Muscle layer of duodenum (tissue), 2 donors: ENCODE measurements around the gene RPA3.

Experiments
- H3K27ac ChIP-seq: one replicate; pipeline ENCODE4 v1.7.0; 2013; ENCODE audit warnings: mild to moderate bottlenecking, low read length
- H3K27me3 ChIP-seq: one replicate; pipeline ENCODE4 v1.7.0; 2013; ENCODE audit warnings: low read depth, mild to moderate bottlenecking, control low read depth, low read length
- H3K36me3 ChIP-seq, 2 donors: one replicate each; pipeline ENCODE4 v1.7.0; 2013; ENCODE audit warnings: low read length in 2 of 2, control low read depth in 1 of 2, mild to moderate bottlenecking in 1 of 2; ENCODE audit not compliant: insufficient read depth in 2 of 2, control insufficient read depth in 1 of 2
- H3K4me1 ChIP-seq, 2 donors: one replicate each; pipeline ENCODE4 v1.7.0; 2013; ENCODE audit warnings: low read length in 2 of 2, mild to moderate bottlenecking in 2 of 2, control low read depth in 1 of 2, moderate library complexity in 1 of 2; ENCODE audit not compliant: insufficient read depth in 2 of 2, control insufficient read depth in 1 of 2
- H3K4me3 ChIP-seq, 2 donors: one replicate each; pipeline ENCODE4 v1.7.0; 2013; ENCODE audit warnings: low read length in 2 of 2, low read depth in 1 of 2, mild to moderate bottlenecking in 1 of 2
- H3K9me3 ChIP-seq, 2 donors: one replicate each; pipeline ENCODE4 v1.7.0; 2013; ENCODE audit warnings: low read length in 2 of 2, control low read depth in 1 of 2, mild to moderate bottlenecking in 1 of 2; ENCODE audit not compliant: control insufficient read depth in 1 of 2
- donor health status: healthy.

RPA3 gene

GRCh38 chr7:7628476-7628875 lies 89.9 kb downstream of the RPA3 start:
- no peaks in the 10 kb centered on the region for H3K27me3 ChIP-seq
- H3K9me3 ChIP-seq = no peaks in the 10 kb centered on the region
- no peak overlapping the region for H3K4me3 ChIP-seq
- H3K27ac ChIP-seq = no peak overlapping the region
- H3K4me1 ChIP-seq = no peaks in the 10 kb centered on the region
- no peaks in the 10 kb centered on the region for H3K36me3 ChIP-seq

GRCh38 chr7:7620644-7621210 lies 97.7 kb downstream of the RPA3 start:
- Histone ChIP-seq H3K9me3 (no peaks in the 10 kb centered on the region), H3K4me3 (no peak overlapping the region), H3K4me1 (no peaks in the 10 kb centered on the region), H3K36me3 (no peaks in the 10 kb centered on the region), H3K27me3 (no peaks in the 10 kb centered on the region), H3K27ac (no peak overlapping the region)

GRCh38 chr7:7620236-7620635 lies 98.2 kb downstream of the RPA3 start:
- Histone ChIP-seq H3K4me1 (no peaks in the 10 kb centered on the region), H3K27me3 (no peaks in the 10 kb centered on the region), H3K9me3 (no peaks in the 10 kb centered on the region), H3K27ac (no peak overlapping the region), H3K4me3 (no peak overlapping the region), H3K36me3 (no peaks in the 10 kb centered on the region)

GRCh38 chr7:7618410-7618809 lies 100.0 kb downstream of the RPA3 start:
- no peaks in the 10 kb centered on the region for H3K4me1 ChIP-seq
- H3K27me3 ChIP-seq = no peaks in the 10 kb centered on the region
- H3K9me3 ChIP-seq = no peaks in the 10 kb centered on the region
- no peaks in the 10 kb centered on the region for H3K36me3 ChIP-seq
- no peak overlapping the region for H3K27ac ChIP-seq
- no peak overlapping the region for H3K4me3 ChIP-seq

- no peak overlapping the region for H3K4me3 ChIP-seq
- no peaks in the 10 kb centered on the region for H3K27me3 ChIP-seq
- H3K9me3 ChIP-seq = no peaks in the 10 kb centered on the region
- no peak overlapping the region for H3K27ac ChIP-seq
- H3K36me3 ChIP-seq = no peaks in the 10 kb centered on the region
- H3K4me1 ChIP-seq = no peaks in the 10 kb centered on the region
These were observed 100.9 kb downstream of the RPA3 start for GRCh38 chr7:7617550-7617949.

GRCh38 chr7:7614018-7614741 lies 104.2 kb downstream of the RPA3 start:
- Histone ChIP-seq H3K27ac (no peak overlapping the region), H3K4me1 (no peaks in the 10 kb centered on the region), H3K4me3 (no peak overlapping the region), H3K27me3 (no peaks in the 10 kb centered on the region), H3K36me3 (peaks cover 0 to 1% of the 10 kb centered on the region in 2 donors), H3K9me3 (no peaks in the 10 kb centered on the region)

GRCh38 chr7:7613210-7613609 lies 105.2 kb downstream of the RPA3 start:
- no peaks in the 10 kb centered on the region for H3K27me3 ChIP-seq
- H3K4me3 ChIP-seq = no peak overlapping the region
- no peaks in the 10 kb centered on the region for H3K9me3 ChIP-seq
- H3K27ac ChIP-seq = no peak overlapping the region
- no peaks in the 10 kb centered on the region for H3K4me1 ChIP-seq
- peaks cover 0 to 9% of the 10 kb centered on the region in 2 donors for H3K36me3 ChIP-seq

GRCh38 chr7:7612519-7612918 lies 105.9 kb downstream of the RPA3 start:
- Histone ChIP-seq H3K4me3 (no peak overlapping the region), H3K4me1 (no peaks in the 10 kb centered on the region)

GRCh38 chr7:7609330-7609729 lies 109.1 kb downstream of the RPA3 start:
- H3K9me3 ChIP-seq = no peaks in the 10 kb centered on the region
- no peak overlapping the region for H3K27ac ChIP-seq
- no peaks in the 10 kb centered on the region for H3K27me3 ChIP-seq
- H3K36me3 ChIP-seq = peaks cover 8 to 20% of the 10 kb centered on the region in 2 donors
- no peaks in the 10 kb centered on the region for H3K4me1 ChIP-seq
- H3K4me3 ChIP-seq = no peak overlapping the region

More at GRCh38 chr7:7612519-7612918, 105.9 kb downstream of the RPA3 start:
- Histone ChIP-seq H3K27me3 (no peaks in the 10 kb centered on the region), H3K27ac (no peak overlapping the region), H3K9me3 (no peaks in the 10 kb centered on the region), H3K36me3 (peaks cover 4 to 15% of the 10 kb centered on the region in 2 donors)

GRCh38 chr7:7607010-7607409 lies 111.4 kb downstream of the RPA3 start:
- Histone ChIP-seq H3K27me3 (no peaks in the 10 kb centered on the region), H3K4me3 (no peak overlapping the region), H3K4me1 (no peaks in the 10 kb centered on the region), H3K36me3 (peaks cover 8 to 20% of the 10 kb centered on the region in 2 donors), H3K9me3 (no peaks in the 10 kb centered on the region), H3K27ac (no peak overlapping the region)

- H3K27ac ChIP-seq = no peak overlapping the region
- H3K4me1 ChIP-seq = no peaks in the 10 kb centered on the region
- H3K9me3 ChIP-seq = no peaks in the 10 kb centered on the region
- no peaks in the 10 kb centered on the region for H3K27me3 ChIP-seq
- H3K36me3 ChIP-seq = peaks cover 17 to 21% of the 10 kb centered on the region in 2 donors
- H3K4me3 ChIP-seq = no peak overlapping the region
These were observed 122.2 kb downstream of the RPA3 start for GRCh38 chr7:7596176-7596575.

- Histone ChIP-seq H3K9me3 (no peaks in the 10 kb centered on the region), H3K27me3 (no peaks in the 10 kb centered on the region), H3K4me1 (no peaks in the 10 kb centered on the region), H3K4me3 (no peak overlapping the region), H3K27ac (no peak overlapping the region), H3K36me3 (peaks cover 17 to 21% of the 10 kb centered on the region in 2 donors)
These were observed 123.0 kb downstream of the RPA3 start for GRCh38 chr7:7595451-7595850.
